GM19035 (cell line): ENCODE results near the gene RPL19.
A peak's percentile ranks its signal among the peaks of the same experiment; 100 is the strongest.

ENCODE experiments used
- ATAC-seq: cut with Tn5 transposase; IDR thresholded peaks from one replicate; pipeline ENCODE4 v1.9.1; 2021; ENCODE audit not compliant: unreplicated experiment

The RPL19 gene

GRCh38 chr17:39196808-39197291, 3.2 kb upstream of the RPL19 start:
- ATAC-seq: no peak

- ATAC-seq: no peak
Measured at GRCh38 chr17:39197380-39198185, 2.5 kb upstream of the RPL19 start, which contains the start of gene CACNB1. TSS of gene CACNB1 (minus strand) at chr17:39197669. CDS start at chr17:39197495, 174 bp downstream.

- no peak for ATAC-seq
Measured at GRCh38 chr17:39198186-39198566, 1.9 kb upstream of the RPL19 start.

GRCh38 chr17:39199820-39200069, 338 bp upstream of the RPL19 start:
- ATAC-seq: peak; percentile 53

GRCh38 chr17:39200957-39201510, 951 bp downstream of the RPL19 start:
- no peak for ATAC-seq

- ATAC-seq: no peak
Measured at GRCh38 chr17:39204245-39204644, 4.2 kb downstream of the RPL19 start.

- no peak for ATAC-seq
Measured at GRCh38 chr17:39205112-39205526, 5.0 kb downstream of the RPL19 start.

- no peak for ATAC-seq
Measured at GRCh38 chr17:39208136-39208535, 8.1 kb downstream of the RPL19 start.

- ATAC-seq: no peak
Measured at GRCh38 chr17:39208893-39209292, 8.8 kb downstream of the RPL19 start.

- ATAC-seq: no peak
Measured at GRCh38 chr17:39209317-39210092, 9.4 kb downstream of the RPL19 start.

- ATAC-seq: no peak
Measured at GRCh38 chr17:39210093-39210434, 10.0 kb downstream of the RPL19 start.

- no peak for ATAC-seq
Measured at GRCh38 chr17:39212195-39212810, 12.2 kb downstream of the RPL19 start.

GRCh38 chr17:39212841-39213480, 12.9 kb downstream of the RPL19 start:
- ATAC-seq: no peak

GRCh38 chr17:39213852-39214251, 13.8 kb downstream of the RPL19 start:
- no peak for ATAC-seq

GRCh38 chr17:39217734-39218369, 17.8 kb downstream of the RPL19 start:
- ATAC-seq: no peak

GRCh38 chr17:39218906-39219305, 18.8 kb downstream of the RPL19 start:
- ATAC-seq: no peak

GRCh38 chr17:39219647-39220154, 19.6 kb downstream of the RPL19 start:
- ATAC-seq: no peak

- no peak for ATAC-seq
Measured at GRCh38 chr17:39221572-39221971, 21.5 kb downstream of the RPL19 start.

- ATAC-seq: no peak
Measured at GRCh38 chr17:39222151-39222550, 22.1 kb downstream of the RPL19 start.
